Endothelial cell of umbilical vein (primary cell): ENCODE measurements around the gene MCC. TPM values are rescaled to one million over a fixed set of nuclear protein-coding genes. Genes with fewer than 3 reads are reported as not detected.

Experiments
- BruUV-seq: library from RNA; stranded (reverse); fragments of 400-500 nt; replicated peaks from 2 replicates; lab custom pipeline; 2021; lab: Mats Ljungman, UMichigan
- CTCF ChIA-PET: fragments of 300-600, 350-600 bp; sonication (Branson Sonifier 250); formaldehyde crosslinking; loops from one replicate; lab custom pipeline; 2021; ENCODE audit warnings: antibody characterized with exemption, inconsistent platforms; lab: Charles Lee
- POLR2A ChIA-PET: fragments of 300-600, 350-600 bp; sonication (Branson Sonifier 250); formaldehyde crosslinking; loops from one replicate; lab custom pipeline; 2021; ENCODE audit warnings: antibody characterized with exemption, inconsistent platforms; lab: Charles Lee
- DNase-seq: peaks from one replicate; pipeline ENCODE4 v3.0.0-alpha.2; 2011; ENCODE audit warnings: low read depth, low spot score
- FAIRE-seq: peaks from 2 replicates; lab custom pipeline; 2011; peaks lifted over from hg19 to GRCh38; lab: Jason Lieb, UNC
- H2AFZ ChIP-seq: 2 replicates; pipeline ENCODE4 v1.6.0; 2012; ENCODE audit warnings: low read depth, low read length, control low read depth, inconsistent platforms
- H3K27ac ChIP-seq: 2 replicates; pipeline ENCODE4 v1.5.1; 2011; ENCODE audit warnings: low read depth, mild to moderate bottlenecking, control low read depth, low read length, moderate library complexity; ENCODE audit not compliant: insufficient read depth
- H3K27me3 ChIP-seq, 2 experiments: 2 replicates each; pipeline versions ENCODE4 v1.6.0 to v1.6.1; 2011; ENCODE audit warnings: low read length in 2 of 2, mixed read lengths in 1 of 2; ENCODE audit not compliant: control insufficient read depth in 2 of 2, insufficient read depth in 2 of 2
- H3K36me3 ChIP-seq, 2 experiments: 2 replicates in 1 of 2; 3 replicates in 1 of 2; pipeline ENCODE4 v1.5.1; 2011; ENCODE audit warnings: low read length in 2 of 2, mild to moderate bottlenecking in 1 of 2, moderate library complexity in 1 of 2; ENCODE audit not compliant: control insufficient read depth in 2 of 2, insufficient read depth in 2 of 2; ENCODE audit errors: extremely low read depth in 1 of 2
- H3K4me1 ChIP-seq: 3 replicates; pipeline ENCODE4 v1.5.1; 2011; ENCODE audit warnings: mild to moderate bottlenecking, low read length; ENCODE audit not compliant: control insufficient read depth, insufficient read depth; ENCODE audit errors: extremely low read depth
- H3K4me2 ChIP-seq: 2 replicates; pipeline ENCODE4 v1.6.1; 2011; ENCODE audit warnings: low read length, control low read depth, mixed read lengths; ENCODE audit not compliant: insufficient read depth
- H3K4me3 ChIP-seq, 3 experiments: fragments of 200-600 bp in 1 of 3; sonication (generic), shearing (Covaris generic) in 1 of 3; replicated peaks in 1 of 3; 2 replicates each; pipeline ENCODE4 v1.5.1; 2011 to 2016; ENCODE audit warnings: control low read depth in 3 of 3, low read length in 3 of 3, mild to moderate bottlenecking in 2 of 3, inconsistent platforms in 1 of 3, low read depth in 1 of 3, moderate library complexity in 1 of 3; ENCODE audit not compliant: insufficient read depth in 1 of 3
- H3K79me2 ChIP-seq: 2 replicates; pipeline ENCODE4 v1.6.0; 2012; ENCODE audit warnings: low read length, inconsistent platforms; ENCODE audit not compliant: control insufficient read depth, insufficient read depth
- H3K9ac ChIP-seq: replicated peaks from 2 replicates; pipeline ENCODE3; 2011; ENCODE audit warnings: low read length, control low read depth; ENCODE audit not compliant: insufficient read depth; ENCODE audit errors: extremely low read depth
- H3K9me1 ChIP-seq: replicated peaks from 3 replicates; pipeline ENCODE4 v1.6.0; 2011; ENCODE audit warnings: mild to moderate bottlenecking, low read length; ENCODE audit not compliant: control insufficient read depth, insufficient read depth; ENCODE audit errors: extremely low read depth
- H3K9me3 ChIP-seq: replicated peaks from 2 replicates; pipeline ENCODE4 v1.5.1; 2012; ENCODE audit warnings: low read length, inconsistent platforms; ENCODE audit not compliant: control insufficient read depth, insufficient read depth
- H4K20me1 ChIP-seq: replicated peaks from 2 replicates; pipeline ENCODE3; 2011; ENCODE audit warnings: mild to moderate bottlenecking, low read length; ENCODE audit not compliant: control insufficient read depth, insufficient read depth; ENCODE audit errors: extremely low read depth
- CTCF ChIP-seq, 2 donors: IDR thresholded peaks; 1 replicate in 1 of 2; 2 replicates in 1 of 2; pipeline ENCODE4 v1.5.1; 2011; ENCODE audit warnings: low read length in 2 of 2, mild to moderate bottlenecking in 2 of 2, moderate library complexity in 2 of 2, control low read depth in 1 of 2, inconsistent platforms in 1 of 2, low read depth in 1 of 2; ENCODE audit not compliant: insufficient read depth in 1 of 2; ENCODE audit errors: extremely low read depth in 1 of 2
- EZH2 ChIP-seq: IDR thresholded peaks from 2 replicates; pipeline ENCODE4 v1.6.1; 2012; ENCODE audit warnings: borderline replicate concordance, low read depth, mild to moderate bottlenecking, moderate library complexity, low read length, inconsistent platforms; ENCODE audit not compliant: severe bottlenecking
- FOS ChIP-seq: IDR thresholded peaks from 2 replicates; pipeline ENCODE4 v1.6.1; 2011; ENCODE audit warnings: mild to moderate bottlenecking, low read length, moderate library complexity, borderline replicate concordance; ENCODE audit not compliant: insufficient read depth
- GATA2 ChIP-seq: IDR thresholded peaks from 2 replicates; pipeline ENCODE4 v1.7.0; 2011; ENCODE audit warnings: low read depth, mild to moderate bottlenecking, moderate library complexity, mixed read lengths, low read length; ENCODE audit not compliant: insufficient read length, insufficient read depth
- JUN ChIP-seq: IDR thresholded peaks from 2 replicates; pipeline ENCODE4 v1.6.1; 2011; ENCODE audit warnings: borderline replicate concordance, low read depth; ENCODE audit not compliant: insufficient read length, insufficient read depth
- MAX ChIP-seq: IDR thresholded peaks from 2 replicates; pipeline ENCODE4 v1.6.1; 2011; ENCODE audit not compliant: insufficient read depth, insufficient read length
- MYC ChIP-seq: IDR thresholded peaks from one replicate; pipeline ENCODE4 v1.6.1; 2011; ENCODE audit warnings: mild to moderate bottlenecking, low read depth, low read length
- POLR2A ChIP-seq: IDR thresholded peaks from 2 replicates; pipeline ENCODE4 v1.6.1; 2012; ENCODE audit warnings: low read depth, mild to moderate bottlenecking, control low read depth, low read length
- POLR2AphosphoS5 ChIP-seq: IDR thresholded peaks from 2 replicates; pipeline ENCODE4 v1.6.1; 2012; ENCODE audit warnings: low read depth, mild to moderate bottlenecking, control low read depth, low read length, moderate library complexity; ENCODE audit not compliant: insufficient read depth
- dilution Hi-C: fragments of 300-500 bp; cut with MboI; formaldehyde crosslinking; loops from one replicate; pipeline ENCODE4 v1.15.0; 2019; ENCODE audit warnings: low sequenced_read_pairs; ENCODE audit not compliant: extremely low pct_ligation_motif_present
- intact Hi-C: fragments of 100-400 bp; cut with micrococcal nuclease; formaldehyde crosslinking; loops from one replicate; pipeline ENCODE4 v1.10.0; 2022
- polyA plus RNA-seq, 4 experiments: library from polyadenylated mRNA; depleted of rRNA in 3 of 4; stranded (reverse) in 3 of 4; unstranded in 1 of 4; fragments of >200 nt; gene quantifications; 2 replicates each; pipeline versions ENCODE4 v1.2.1 to v1.2.3, GENCODE V29; 2011 to 2012; ENCODE audit warnings: missing spikeins in 1 of 4
- total RNA-seq: library from RNA; stranded (reverse); gene quantifications from 2 replicates; pipeline ENCODE4 v1.2.3, GENCODE V29; 2021

MCC gene
- total and polyA plus RNA-seq, 2 donors (not counting 3 experiments of a cell fraction or from before 2014, with no cell fraction given): 6.9 to 27.5 TPM

GRCh38 chr5:112973904-112974303, 514.3 kb downstream of the MCC start:
- intact Hi-C loops: no loop called here
- FAIRE-seq: no peak

More at GRCh38 chr5:112973904-112974303, 514.3 kb downstream of the MCC start:
- H3K79me2 ChIP-seq: peaks cover 23% of the 10 kb centered on the region
- no peak overlapping the region for H2AFZ ChIP-seq
- DNase-seq: no peak
- peaks cover 1% of the 10 kb centered on the region for H4K20me1 ChIP-seq
- no peaks in the 10 kb centered on the region for H3K9me1 ChIP-seq
- H3K9ac ChIP-seq: no peak overlapping the region
- H3K4me1 ChIP-seq: peaks cover 18% of the 10 kb centered on the region
- H3K4me2 ChIP-seq: no peak overlapping the region
- no peaks in the 10 kb centered on the region for H3K36me3 ChIP-seq
- no peak overlapping the region for H3K4me3 ChIP-seq
- no TSS peak for BruUV-seq
- no peaks in the 10 kb centered on the region for H3K9me3 ChIP-seq
- TF ChIP-seq POLR2AphosphoS5 (no peak), JUN (no peak), GATA2 (no peak), EZH2 (no peak), CTCF (IDR thresholded peaks at IDR 0.05; ENCODE audit: extremely low read depth in 1 of 2, insufficient read depth in 1 of 2, low read depth in 1 of 2, low read length in 2 of 2) (no peak), POLR2A (no peak), MYC (no peak), MAX (no peak), FOS (no peak)
- ChIA-PET CTCF (interaction anchor here (1.0 kb wide), 1 partner anchor 52 kb away, joined by 3 read pairs; no protein-coding TSS in a partner anchor), POLR2A (no interaction called here)
- H3K27ac ChIP-seq: no peak overlapping the region
- H3K27me3 ChIP-seq: no peaks in the 10 kb centered on the region
- dilution Hi-C loops: no loop called here
